GM19239 (cell line): ENCODE data around the gene MYO1D.
"Not testable (repeated sequence)": the region's sequence is repeated elsewhere in the genome, so short reads cannot be mapped to it uniquely, and the experiment has no call there.

Experiments used
- DNase-seq: peaks from one replicate; pipeline ENCODE4 v3.0.0; 2011; ENCODE audit warnings: low spot score; ENCODE audit not compliant: insufficient read length
- FAIRE-seq: peaks from 2 replicates; lab custom pipeline; 2011; peaks lifted over from hg19 to GRCh38; lab: Jason Lieb, UNC

The MYO1D gene

DNA sequence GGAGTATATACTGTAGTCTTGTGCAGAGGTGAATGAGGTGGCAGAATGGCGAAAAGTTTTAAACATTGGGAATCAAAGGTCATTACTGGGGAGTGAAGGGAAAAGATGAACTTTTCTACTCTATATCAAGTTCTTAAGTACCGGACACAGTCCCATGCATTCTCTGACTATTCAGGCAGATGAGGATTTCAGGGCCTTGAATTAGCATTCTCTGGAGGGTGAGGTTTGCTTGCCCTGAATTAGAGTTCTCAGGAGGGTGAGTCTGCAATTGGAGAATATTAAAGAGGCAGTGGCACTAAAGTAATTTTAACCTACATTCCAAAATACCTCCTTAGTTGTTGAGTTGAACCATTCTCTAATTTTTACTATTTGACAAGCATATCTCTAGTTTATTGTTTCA, 423.6 kb downstream of the MYO1D start:
- FAIRE-seq (no peak), DNase-seq (no peak)

DNA sequence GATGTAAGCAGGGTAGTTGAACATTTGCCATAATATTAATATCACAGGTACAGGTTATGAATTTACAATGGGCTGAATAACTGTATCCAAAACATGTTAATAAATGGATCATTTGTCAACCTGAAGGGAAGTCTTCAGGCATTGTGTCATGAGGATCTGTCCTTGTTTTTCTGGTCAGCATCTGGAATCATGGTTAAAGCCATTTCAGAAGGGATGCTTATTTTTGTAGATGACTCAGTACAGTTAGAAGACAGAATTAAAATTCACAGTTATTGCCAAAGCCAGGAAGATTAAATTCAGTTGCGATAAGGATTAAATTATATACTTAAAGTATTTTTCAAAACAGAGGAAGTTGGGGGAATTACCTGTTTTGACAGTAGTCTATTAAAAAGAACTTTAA, 424.6 kb downstream of the MYO1D start:
- FAIRE-seq (no peak), DNase-seq (no peak)

DNA sequence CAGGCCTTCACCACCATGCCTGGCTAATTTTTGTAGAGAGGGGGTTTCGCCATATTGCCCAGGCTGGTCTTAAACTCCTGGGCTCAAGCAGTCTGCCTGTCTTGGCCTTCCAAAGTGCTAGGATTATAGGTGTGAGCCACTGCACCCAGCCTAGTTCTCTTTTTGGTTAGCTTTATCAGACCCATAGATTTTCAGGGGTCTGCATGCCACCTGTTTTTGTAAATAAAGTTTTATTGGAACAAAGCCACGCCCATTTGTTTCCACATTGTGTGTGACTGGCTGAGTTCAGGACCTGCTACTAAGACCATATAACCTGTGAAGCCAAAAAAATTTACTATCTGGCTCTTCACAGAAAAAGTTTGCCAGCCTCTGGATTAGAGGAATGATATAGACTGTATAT, 425.0 kb downstream of the MYO1D start:
- no peak for FAIRE-seq
- no peak for DNase-seq

DNA sequence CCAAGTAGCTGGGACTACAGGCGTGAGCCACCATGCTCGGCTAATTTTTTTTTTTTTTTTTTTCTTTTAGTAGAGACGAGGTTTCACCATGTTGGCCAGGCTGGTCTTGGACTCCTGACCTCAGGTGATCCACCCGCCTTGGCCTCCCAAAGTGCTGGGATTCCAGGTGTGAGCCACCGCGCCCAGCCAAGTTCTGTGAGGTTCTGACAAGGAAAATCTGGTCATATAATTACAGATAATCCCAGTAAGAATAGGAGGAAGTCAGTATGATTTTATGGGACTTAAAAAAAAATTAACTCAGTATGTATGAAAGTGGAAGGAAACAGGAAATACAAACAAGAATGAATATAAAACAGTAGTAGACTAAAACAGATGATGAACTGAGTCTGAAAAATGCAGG, 426.5 kb downstream of the MYO1D start:
- not testable (repeated sequence) for FAIRE-seq, DNase-seq

- no peak for FAIRE-seq
Observed at GRCh38 chr17:32449963-32450362, 427.0 kb downstream of the MYO1D start.

GRCh38 chr17:32446949-32447348, 430.0 kb downstream of the MYO1D start:
- DNase-seq (no peak), FAIRE-seq (peak; percentile 55)

More at GRCh38 chr17:32449963-32450362, 427.0 kb downstream of the MYO1D start:
- DNase-seq: no peak

DNA sequence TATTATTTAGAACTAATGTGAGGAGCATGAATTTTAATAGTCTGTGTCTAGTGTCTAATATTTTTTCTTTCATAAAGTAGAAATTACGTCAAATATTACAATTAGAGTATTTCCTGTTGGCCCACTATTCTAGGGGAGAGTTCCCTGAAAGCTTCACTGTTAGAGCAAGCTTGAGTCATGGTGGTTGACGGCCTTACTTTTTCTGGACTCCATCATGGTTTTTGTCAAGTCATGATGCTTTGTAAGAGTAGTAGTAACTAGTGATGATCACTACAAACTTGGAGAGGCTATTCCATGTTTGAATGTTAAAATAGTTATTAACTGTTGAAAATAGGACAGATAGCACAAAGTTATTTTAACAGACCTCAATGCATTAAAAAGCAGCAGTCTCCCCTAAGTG, 431.0 kb downstream of the MYO1D start:
- no peak for FAIRE-seq
- no peak for DNase-seq

- FAIRE-seq (no peak), DNase-seq (no peak)
Observed at GRCh38 chr17:32445497-32445896, 431.4 kb downstream of the MYO1D start.

GRCh38 chr17:32445074-32445415, 431.9 kb downstream of the MYO1D start:
- DNase-seq: no peak

DNA sequence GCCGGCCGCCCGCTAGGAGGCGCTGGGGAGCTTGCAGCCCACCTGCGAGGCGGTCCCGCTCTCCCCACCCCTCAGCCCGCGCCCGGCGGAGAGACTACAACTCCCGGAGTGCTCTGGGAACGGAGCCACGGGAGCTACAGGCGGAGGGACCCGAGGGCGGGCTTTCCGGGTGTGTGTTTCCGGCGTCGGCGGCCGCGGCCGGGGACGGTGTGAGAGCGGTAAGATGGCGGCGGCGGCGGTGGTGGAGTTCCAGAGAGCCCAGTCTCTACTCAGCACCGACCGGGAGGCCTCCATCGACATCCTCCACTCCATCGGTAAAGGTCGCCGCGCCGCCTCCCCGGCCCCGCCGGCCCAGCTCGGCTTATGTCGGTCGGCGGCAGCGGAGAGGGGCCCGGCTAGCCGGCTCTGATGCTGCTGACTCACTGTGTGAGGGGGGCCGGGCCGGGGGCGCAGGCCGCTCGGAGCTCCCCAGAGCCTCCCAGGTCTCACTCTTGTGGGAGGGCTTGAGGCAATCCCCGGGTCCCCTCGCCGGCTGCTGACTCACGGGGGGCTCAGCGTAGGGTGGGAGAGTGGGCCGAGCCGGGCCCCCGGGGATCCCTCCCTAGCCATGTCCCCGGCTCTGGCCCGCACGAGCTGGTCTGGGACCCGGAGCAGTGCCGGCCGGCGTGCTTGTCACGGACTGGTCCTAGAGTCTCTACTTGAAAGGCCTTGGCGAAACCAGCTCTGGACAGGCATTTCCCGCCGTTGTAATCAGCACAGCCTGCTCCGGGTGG, 432.4 kb downstream of the MYO1D start, which contains the start of gene PSMD11:
TSS of gene PSMD11 (plus strand) at position 210 of the 773 bp plus-strand sequence. CDS start at position 224, 14 bp downstream.
- peak; percentile 95 for DNase-seq
- peak; percentile 93 for FAIRE-seq

More at GRCh38 chr17:32445074-32445415, 431.9 kb downstream of the MYO1D start:
- FAIRE-seq: peak; percentile 47

DNA sequence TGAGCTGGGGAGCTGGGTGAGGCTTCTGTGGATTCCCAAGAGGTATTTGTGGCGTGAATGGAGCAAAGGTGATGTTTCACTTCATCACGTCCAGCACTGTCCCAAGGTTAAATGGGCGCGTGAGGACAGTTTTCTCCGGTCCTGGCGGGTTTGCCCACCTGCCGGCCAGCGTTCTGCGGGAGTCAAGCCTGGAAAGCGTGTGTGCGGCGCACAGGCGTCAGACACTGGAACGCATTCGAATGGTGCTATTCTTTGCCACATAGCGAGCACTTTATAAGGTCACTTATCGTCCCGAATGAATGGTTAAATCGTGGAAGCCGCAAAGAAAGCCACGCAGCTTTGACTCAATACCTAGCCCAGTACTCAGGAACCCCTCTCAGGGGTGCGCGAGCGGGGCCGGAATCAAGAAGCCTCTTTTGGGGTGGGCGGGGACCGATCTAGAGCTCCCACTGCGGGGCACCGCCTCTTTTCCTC, 433.1 kb downstream of the MYO1D start:
- FAIRE-seq (no peak), DNase-seq (no peak)
